Measurements from ENCODE around the gene NCKAP5L.

DNA sequence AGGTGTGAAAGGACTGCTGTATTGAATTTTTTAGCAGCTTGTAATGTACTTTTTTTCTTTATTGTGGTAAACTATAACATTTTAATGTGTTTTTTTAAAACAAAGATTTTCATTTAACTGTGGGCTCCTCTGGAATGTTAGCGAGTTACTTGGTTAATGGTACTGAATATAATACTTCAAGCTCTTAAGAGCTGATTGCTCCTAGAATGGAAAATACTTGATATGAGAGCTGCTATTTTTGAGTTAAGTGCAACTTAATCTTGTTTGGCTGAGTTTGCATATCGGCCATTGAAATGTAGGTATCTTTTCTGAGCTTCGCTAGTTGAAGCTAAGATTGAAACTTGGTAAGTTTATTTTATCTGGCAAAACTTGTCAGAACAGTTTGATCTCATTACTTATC is 79.4 kb downstream of the NCKAP5L start:
- TF ChIP-seq EZH2 (IDR thresholded peaks at IDR 0.05; ENCODE audit: low read length): no peak
- TF ChIP-seq, protein P1, sequence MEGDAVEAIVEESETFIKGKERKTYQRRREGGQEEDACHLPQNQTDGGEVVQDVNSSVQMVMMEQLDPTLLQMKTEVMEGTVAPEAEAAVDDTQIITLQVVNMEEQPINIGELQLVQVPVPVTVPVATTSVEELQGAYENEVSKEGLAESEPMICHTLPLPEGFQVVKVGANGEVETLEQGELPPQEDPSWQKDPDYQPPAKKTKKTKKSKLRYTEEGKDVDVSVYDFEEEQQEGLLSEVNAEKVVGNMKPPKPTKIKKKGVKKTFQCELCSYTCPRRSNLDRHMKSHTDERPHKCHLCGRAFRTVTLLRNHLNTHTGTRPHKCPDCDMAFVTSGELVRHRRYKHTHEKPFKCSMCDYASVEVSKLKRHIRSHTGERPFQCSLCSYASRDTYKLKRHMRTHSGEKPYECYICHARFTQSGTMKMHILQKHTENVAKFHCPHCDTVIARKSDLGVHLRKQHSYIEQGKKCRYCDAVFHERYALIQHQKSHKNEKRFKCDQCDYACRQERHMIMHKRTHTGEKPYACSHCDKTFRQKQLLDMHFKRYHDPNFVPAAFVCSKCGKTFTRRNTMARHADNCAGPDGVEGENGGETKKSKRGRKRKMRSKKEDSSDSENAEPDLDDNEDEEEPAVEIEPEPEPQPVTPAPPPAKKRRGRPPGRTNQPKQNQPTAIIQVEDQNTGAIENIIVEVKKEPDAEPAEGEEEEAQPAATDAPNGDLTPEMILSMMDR (optimal IDR thresholded peaks at IDR 0.05 in 1 of 3, IDR thresholded peaks at IDR 0.05 in 1 of 3, conservative IDR thresholded peaks at IDR 0.05 in 1 of 3; ENCODE audit: extremely low read depth in 1 of 3, insufficient read depth in 2 of 3, low read length in 3 of 3): no peak
